Left cardiac atrium (tissue), 4 donors: ENCODE measurements around the gene USP24. TPM values are rescaled to one million over a fixed set of nuclear protein-coding genes. Genes with fewer than 3 reads are reported as not detected.
"Not testable (repeated sequence)": the region's sequence is repeated elsewhere in the genome, so short reads cannot be mapped to it uniquely, and the experiment has no call there.

Experiments
- ATAC-seq, 2 donors: fragments of 200-7000 bp; cut with Tn5 transposase; one replicate each; pipeline ENCODE4 v1.9.1; 2020; ENCODE audit warnings: mild to moderate bottlenecking in 2 of 2, moderate library complexity in 2 of 2
- DNase-seq: peaks from one replicate; pipeline ENCODE4 v3.0.0-alpha.2; 2020
- intact Hi-C, 2 donors: fragments of 100-400 bp; cut with DNase I; formaldehyde crosslinking; loops; one replicate each; pipeline versions ENCODE4 v1.14.1 to v1.15.1; 2022 to 2023
- total RNA-seq, 2 donors: library from RNA; stranded (reverse); fragmentation: NEBNext Ultra II Directional; extraction: Animal tissue kit (Norgen Biotek cat#: 25700); gene quantifications; one replicate each; pipeline ENCODE4 v1.2.1, GENCODE V29; 2021
- donor health status: DM: no; HTN: yes; CAD: no.
- donor health status: DM: no; HTN: yes; CAD: no; lungs with severe emphysema.
- donor health status: DM: yes; HTN: yes; CAD: no.
- donor health status: Dilated cardiomyopathy.

USP24 gene
- total RNA-seq, 2 donors from 2014 or later, result 31.8 to 33.6 TPM

DNA sequence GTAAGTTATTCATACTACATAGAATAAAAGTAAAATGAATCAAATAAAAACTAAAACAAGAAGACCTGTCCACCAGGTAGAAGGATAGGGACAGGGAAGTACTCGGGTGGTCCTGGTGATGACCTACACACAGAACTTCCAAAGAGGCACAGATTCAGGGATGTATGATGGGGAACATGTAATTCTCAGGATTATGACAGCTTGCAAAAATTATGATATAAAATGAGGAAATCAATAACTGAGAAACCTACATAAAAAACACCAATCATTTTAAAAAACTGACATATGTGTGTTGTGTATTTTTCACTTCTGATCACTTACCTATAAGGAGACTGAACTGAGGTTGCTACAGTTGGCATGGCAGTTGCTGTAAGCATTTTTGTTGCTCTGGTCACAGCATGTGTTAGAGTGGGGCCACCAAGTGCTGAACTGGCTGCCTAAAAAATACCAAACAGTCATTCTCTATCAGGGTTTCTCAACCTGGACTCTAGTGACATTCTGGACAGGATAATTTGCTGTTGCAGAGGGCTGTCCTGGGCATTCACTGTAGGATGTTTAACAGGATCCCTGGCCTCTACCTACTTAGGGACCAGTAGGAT, 73.8 kb downstream of the USP24 start:
- intact Hi-C loops, result loop anchor here in 1 of 2 donors (10.0 kb wide), 1 partner anchor 47 kb away; no protein-coding TSS in a partner anchor
- DNase-seq (no peak), ATAC-seq (peak in 1 of 2 donors; percentile 15)

DNA sequence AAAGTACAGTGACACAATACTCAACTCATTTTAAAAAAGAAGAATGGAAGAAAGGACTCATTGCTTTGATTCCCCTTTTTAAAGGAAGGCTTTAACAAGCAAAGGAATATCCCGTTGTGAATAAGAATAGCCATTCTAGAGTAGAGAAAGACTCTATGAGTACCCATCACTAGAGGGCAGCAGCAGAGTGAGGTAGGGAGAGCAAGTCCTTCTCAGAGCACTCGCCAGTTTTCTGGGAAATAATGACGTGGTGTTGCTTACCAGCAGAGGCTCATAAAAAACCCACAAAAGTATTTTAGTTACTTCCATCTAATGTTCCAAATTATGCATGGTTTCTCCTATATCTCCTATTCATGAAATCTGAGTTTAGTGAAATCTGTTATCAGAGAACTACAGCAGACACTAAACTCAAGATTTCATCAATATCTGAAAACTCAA, 74.6 kb downstream of the USP24 start:
- intact Hi-C loops, result loop anchor here in 1 of 2 donors (10.0 kb wide), 1 partner anchor 46 kb away; no protein-coding TSS in a partner anchor
- ATAC-seq (peak; percentile 96 to 98), DNase-seq (peak; percentile 75)

- intact Hi-C loops, result loop anchor here in 1 of 2 donors (10.0 kb wide), 1 partner anchor 45 kb away; no protein-coding TSS in a partner anchor
- ATAC-seq (no peak), DNase-seq (no peak)
Observed at GRCh38 chr1:55140137-55140536, 75.0 kb downstream of the USP24 start.

DNA sequence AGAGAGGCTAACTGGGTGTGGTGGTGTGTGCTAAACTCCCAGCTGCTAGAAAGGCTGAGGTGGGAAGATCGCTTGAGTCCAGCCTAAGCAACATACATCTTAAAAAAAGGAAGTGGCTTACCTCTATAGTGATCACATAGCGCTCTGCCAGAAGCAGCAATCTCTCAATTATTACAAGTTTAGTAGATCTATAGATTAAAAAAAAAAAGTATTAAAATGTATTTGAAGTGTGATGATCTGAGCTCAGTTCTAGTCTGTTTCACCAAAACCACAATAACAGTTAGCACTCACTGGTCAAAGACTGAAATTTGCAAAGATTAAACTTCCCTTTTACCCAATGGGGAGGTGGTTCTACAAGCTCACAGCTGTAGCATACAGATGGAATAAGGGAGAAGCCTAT, 76.3 kb downstream of the USP24 start:
- DNase-seq, result no peak
- intact Hi-C loops, result loop anchor here (1.0 to 10.0 kb wide), 3 partner anchors 138 to 1566 kb away; no protein-coding TSS in a partner anchor
- no peak for ATAC-seq

DNA sequence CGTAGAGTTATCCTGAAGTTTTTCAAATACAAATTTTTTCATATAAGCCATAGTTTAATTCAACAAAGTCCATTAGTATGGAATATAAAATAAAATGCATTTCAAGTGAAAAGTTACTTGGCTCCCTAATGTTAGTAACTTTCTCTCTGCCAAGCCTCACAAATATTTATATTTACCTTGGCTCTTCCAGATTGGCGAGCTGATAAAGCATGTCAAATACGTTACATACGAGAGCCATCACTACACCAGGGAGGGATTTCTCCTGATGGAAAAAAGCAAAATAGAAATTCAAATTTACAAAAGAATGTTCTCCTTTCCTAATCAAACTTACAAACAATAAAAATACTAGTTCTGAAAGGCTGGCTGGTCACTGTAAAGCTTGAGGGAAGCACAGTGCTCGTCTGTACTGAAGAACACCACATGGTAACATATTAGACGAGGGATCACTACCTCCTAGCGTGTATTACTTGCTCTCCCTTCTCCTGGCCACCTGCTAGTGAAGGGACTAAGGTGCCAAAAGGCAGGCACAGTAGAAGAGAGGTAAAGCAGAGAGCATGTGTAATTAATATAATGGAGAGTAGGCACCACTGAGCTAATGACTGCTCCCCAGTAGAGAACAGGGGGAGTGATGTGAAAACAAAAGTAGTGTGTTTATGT, 80.9 kb downstream of the USP24 start:
- ATAC-seq (no peak), DNase-seq (no peak)
- intact Hi-C loops, result loop anchor here in 1 of 2 donors (10.0 kb wide), 1 partner anchor 1571 kb away; no protein-coding TSS in a partner anchor

DNA sequence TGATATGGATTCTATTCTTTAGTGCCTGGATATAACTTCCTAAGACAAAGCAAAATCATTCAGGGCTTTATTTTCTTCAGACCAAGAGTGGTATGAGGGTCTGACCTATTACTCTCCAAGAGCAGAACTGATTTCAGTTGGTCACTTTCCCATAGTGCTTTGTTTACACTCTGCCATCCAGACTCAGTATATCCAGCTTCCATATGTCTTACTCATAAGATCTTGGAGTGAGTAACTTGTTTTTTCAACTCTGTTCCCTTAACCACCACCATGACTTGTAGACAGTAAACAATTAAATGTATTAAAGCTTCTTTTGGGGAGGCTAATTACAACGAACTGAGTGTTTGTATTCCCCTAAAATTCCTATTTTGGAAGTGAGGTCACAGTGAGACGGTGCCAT, 83.4 kb downstream of the USP24 start:
- no peak for ATAC-seq
- intact Hi-C loops, result loop anchor here in 1 of 2 donors (10.0 kb wide), 1 partner anchor 1573 kb away; no protein-coding TSS in a partner anchor
- no peak for DNase-seq

- intact Hi-C loops, result loop anchor here in 1 of 2 donors (10.0 kb wide), 1 partner anchor 1574 kb away; no protein-coding TSS in a partner anchor
- ATAC-seq (no peak), DNase-seq (no peak)
Observed at GRCh38 chr1:55131218-55131617, 83.9 kb downstream of the USP24 start.

- DNase-seq, result peak; percentile 59
Observed at GRCh38 chr1:55129194-55129728, 85.9 kb downstream of the USP24 start.

DNA sequence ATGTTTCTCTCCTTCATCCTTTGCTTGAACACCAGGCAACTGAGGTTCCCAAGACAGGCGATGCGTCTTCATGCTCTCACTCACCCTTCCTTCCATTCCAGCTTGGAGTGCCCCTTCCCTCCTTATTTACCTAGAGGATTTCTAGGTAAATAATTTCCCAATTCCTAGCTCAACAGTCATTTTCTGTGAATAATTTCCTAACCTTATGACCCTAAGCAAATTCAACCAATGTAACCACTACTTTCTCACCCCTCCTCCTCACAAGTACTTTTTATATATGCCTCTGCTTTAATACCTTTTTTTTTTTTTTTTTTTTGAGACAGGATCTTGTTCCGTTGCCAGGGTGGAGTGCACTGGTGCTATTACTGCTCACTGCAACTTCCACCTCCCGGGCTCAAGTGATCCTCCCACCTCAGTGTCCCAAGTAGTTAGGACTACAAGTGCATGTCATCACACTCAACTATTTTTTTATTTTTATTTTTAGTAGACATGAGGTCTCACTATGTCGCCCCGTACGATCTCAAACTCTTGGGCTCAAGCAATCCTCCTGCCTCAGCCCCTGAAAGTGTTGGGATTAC, 86.7 kb downstream of the USP24 start:
- intact Hi-C loops, result loop anchor here in 1 of 2 donors (10.0 kb wide), 1 partner anchor 54 kb away; no protein-coding TSS in a partner anchor
- ATAC-seq (no peak), DNase-seq (no peak)

More at GRCh38 chr1:55129194-55129728, 85.9 kb downstream of the USP24 start:
- intact Hi-C loops, result loop anchor here in 1 of 2 donors (10.0 kb wide), 1 partner anchor 54 kb away; no protein-coding TSS in a partner anchor
- peak; percentile 76 to 88 for ATAC-seq

DNA sequence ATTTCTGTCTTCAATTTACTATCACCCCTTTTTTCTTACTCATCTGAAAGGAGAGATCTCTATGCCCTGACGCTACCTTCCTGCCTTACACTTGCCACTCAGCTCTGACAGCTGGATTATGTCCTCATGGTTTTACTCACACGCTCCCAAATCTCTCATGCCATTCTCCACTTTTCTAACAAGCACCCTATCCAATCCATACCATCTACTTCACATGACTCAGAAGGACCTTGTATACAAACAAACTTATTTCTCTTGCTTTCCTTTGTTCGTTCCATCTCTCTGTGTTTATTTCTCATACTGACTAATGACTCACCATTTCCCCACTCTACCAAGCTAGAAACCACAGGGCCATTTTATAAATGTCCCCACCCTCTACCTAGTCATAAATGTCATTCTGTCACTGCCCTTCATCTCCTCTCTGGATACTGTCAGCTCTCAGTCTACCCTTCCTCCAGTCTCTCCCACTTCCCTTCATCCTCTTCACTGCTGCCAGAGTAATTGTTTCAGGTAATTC, 87.3 kb downstream of the USP24 start:
- intact Hi-C loops, result loop anchor here in 1 of 2 donors (10.0 kb wide), 1 partner anchor 53 kb away; no protein-coding TSS in a partner anchor
- ATAC-seq (no peak), DNase-seq (no peak)

DNA sequence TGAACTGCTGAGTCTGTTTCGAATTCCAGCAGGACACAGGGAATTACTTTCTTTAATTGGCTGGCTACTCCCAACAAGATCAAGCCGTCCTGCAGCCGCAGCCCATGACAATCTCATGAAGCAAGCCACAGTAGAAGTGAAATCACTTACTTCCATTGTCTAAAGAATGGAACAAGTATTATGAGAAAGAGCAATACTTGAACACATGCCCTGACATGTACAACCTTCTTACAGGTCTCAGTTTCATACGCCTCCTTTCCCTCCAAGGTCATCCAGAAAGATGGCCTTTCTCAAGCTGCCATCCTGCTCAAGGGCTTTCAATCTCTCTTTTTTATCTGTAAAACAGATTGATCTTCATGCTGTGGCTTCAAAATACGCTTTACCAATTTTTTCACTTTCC, 90.7 kb downstream of the USP24 start:
- no peak for ATAC-seq
- no peak for DNase-seq
- intact Hi-C loops, result loop anchor here in 1 of 2 donors (10.0 kb wide), 1 partner anchor 50 kb away; no protein-coding TSS in a partner anchor

DNA sequence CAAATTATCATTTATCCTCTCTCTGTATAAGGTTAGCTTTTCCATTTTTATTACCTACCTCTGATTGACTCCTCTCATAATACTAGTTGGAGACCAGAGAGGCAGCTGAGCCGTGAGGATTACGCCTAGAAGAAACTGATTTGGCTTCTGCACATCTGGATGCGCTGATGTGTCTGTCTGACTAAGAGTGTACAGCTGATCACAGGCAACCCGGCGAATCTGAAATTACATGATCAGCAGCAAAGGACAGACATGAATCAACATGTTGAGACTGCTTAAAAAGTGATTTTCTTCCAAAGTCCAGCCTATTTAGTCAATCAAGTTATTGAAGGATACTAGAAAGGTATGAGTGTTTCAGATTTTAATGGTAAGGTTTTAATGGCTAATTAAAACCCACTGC, 94.6 kb downstream of the USP24 start:
- ATAC-seq, result no peak
- no peak for DNase-seq
- intact Hi-C loops, result loop anchor here in 1 of 2 donors (10.0 kb wide), 1 partner anchor 46 kb away; no protein-coding TSS in a partner anchor

- no peak for ATAC-seq
- intact Hi-C loops, result no loop called here
Observed at GRCh38 chr1:55118651-55119329, 96.4 kb downstream of the USP24 start.

GRCh38 chr1:55117941-55118340, 97.2 kb downstream of the USP24 start:
- intact Hi-C loops, result no loop called here
- ATAC-seq (no peak), DNase-seq (no peak)

More at GRCh38 chr1:55118651-55119329, 96.4 kb downstream of the USP24 start:
- no peak for DNase-seq

- ATAC-seq, DNase-seq, intact Hi-C loops: not testable (repeated sequence)
Observed at GRCh38 chr1:55109005-55109404, 106.2 kb downstream of the USP24 start.

DNA sequence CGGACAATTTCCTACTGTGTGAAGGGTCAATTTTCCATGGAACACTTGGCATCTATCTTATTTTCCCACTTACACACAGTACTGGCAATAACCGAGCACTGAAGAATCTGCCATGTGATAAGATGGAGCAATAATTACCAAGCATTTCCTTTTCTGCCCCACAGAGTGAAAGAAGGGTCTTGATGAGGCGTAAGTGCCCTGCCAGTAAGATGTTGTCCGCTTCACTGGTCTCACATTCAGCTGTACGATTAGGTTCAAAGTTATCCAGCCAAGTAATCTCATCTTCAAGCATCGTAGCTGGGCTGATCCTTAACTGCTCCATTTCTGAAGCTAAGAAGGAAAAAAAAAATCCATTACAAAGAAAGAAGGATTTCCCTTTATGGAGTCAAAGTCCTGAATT, 108.1 kb downstream of the USP24 start:
- ATAC-seq, result no peak
- DNase-seq, result no peak
- intact Hi-C loops, result no loop called here

GRCh38 chr1:55103891-55104290, 111.3 kb downstream of the USP24 start:
- ATAC-seq, result no peak
- no peak for DNase-seq
- intact Hi-C loops, result no loop called here

GRCh38 chr1:55095095-55095494, 120.1 kb downstream of the USP24 start:
- DNase-seq (no peak), ATAC-seq (no peak)
- intact Hi-C loops, result loop anchor here in 1 of 2 donors (10.0 kb wide), 1 partner anchor 50 kb away; no protein-coding TSS in a partner anchor
